ENCODE results near the gene RBP5. TPM values are rescaled to one million over a fixed set of nuclear protein-coding genes. Genes with fewer than 3 reads are reported as not detected.

RBP5 gene
- polyA plus RNA-seq, 1 experiment = 0.25 TPM

GRCh38 chr12:7075939-7076338, 52.8 kb downstream of the RBP5 start:
- Histone ChIP-seq H3K27me3 (ENCODE audit: control insufficient read depth, insufficient read depth, low read length) (no peaks in the 10 kb centered on the region), H3K27ac (ENCODE audit: low read depth, low read length) (peak overlapping the region; percentile 57), H3K9me3 (ENCODE audit: control insufficient read depth, insufficient read depth, low read length) (peaks cover 5% of the 10 kb centered on the region), H3K4me3 (ENCODE audit: low read depth, low read length) (no peak overlapping the region)
- TF ChIP-seq CTCF (IDR thresholded peaks at IDR 0.05; ENCODE audit: low read depth, low read length) = no peak
- ChIA-PET POLR2A (interaction anchor here (1.2 to 1.9 kb wide), 3 partner anchors 14 to 32 kb away, joined by 3 to 7 read pairs (median 7); partner anchors contain the start of gene C1S), CTCF (interaction anchor here (0.6 to 2.2 kb wide), 5 partner anchors 15 to 1469 kb away, joined by 3 to 6 read pairs (median 4); partner anchors contain the start of genes C1R, C1RL and C1S)
- DNase-seq (ENCODE audit: low read depth, low spot score) = peak; percentile 56

- H3K9me3 ChIP-seq (ENCODE audit: control insufficient read depth, insufficient read depth, low read length) = peaks cover 2% of the 10 kb centered on the region
- no peaks in the 10 kb centered on the region for H3K27me3 ChIP-seq (ENCODE audit: control insufficient read depth, insufficient read depth, low read length)
- TF ChIP-seq CTCF (IDR thresholded peaks at IDR 0.05; ENCODE audit: low read depth, low read length) = no peak
- ChIA-PET POLR2A (interaction anchor here (1.2 to 1.9 kb wide), 3 partner anchors 14 to 33 kb away, joined by 3 to 7 read pairs (median 7); partner anchors contain the start of gene C1S), CTCF (interaction anchor here (0.9 to 2.2 kb wide), 4 partner anchors 15 to 38 kb away, joined by 3 to 6 read pairs (median 5); partner anchors contain the start of genes C1R, C1RL and C1S)
- no peak for DNase-seq (ENCODE audit: low read depth, low spot score)
- peak overlapping the region; percentile 52 for H3K27ac ChIP-seq (ENCODE audit: low read depth, low read length)
- H3K4me3 ChIP-seq (ENCODE audit: low read depth, low read length) = no peak overlapping the region
Observed at GRCh38 chr12:7075518-7075917, 53.2 kb downstream of the RBP5 start.

- Histone ChIP-seq H3K9me3 (ENCODE audit: control insufficient read depth, insufficient read depth, low read length) (no peaks in the 10 kb centered on the region; the same call in 1 of the 2 replicates), H3K27ac (ENCODE audit: low read depth, low read length) (no peak overlapping the region), H3K4me3 (ENCODE audit: low read depth, low read length) (no peak overlapping the region), H3K27me3 (ENCODE audit: control insufficient read depth, insufficient read depth, low read length) (no peaks in the 10 kb centered on the region)
- no peak for DNase-seq (ENCODE audit: low read depth, low spot score)
- POLR2A ChIA-PET = no interaction called here
- CTCF ChIA-PET = no interaction called here
- no peak for TF ChIP-seq CTCF (IDR thresholded peaks at IDR 0.05; ENCODE audit: low read depth, low read length)
Observed at GRCh38 chr12:7073946-7074345, 54.7 kb downstream of the RBP5 start.

Small RNA genes within 50 kb of the gene (small RNA-seq; reads per million reads assigned to genes)
- not detected for gene RNU6-485P (ENCODE audit: insufficient read length, low read depth)

Other genes with a start within 250 kb of the RBP5 start
- 10.4 and 10.6 TPM in 2 replicates for gene LRRC23, start 224.1 kb downstream of the RBP5 start, polyA plus RNA-seq (2011; rRNA removed)
- 25.4 and 27.5 TPM in 2 replicates for gene ENO2, start 214.3 kb downstream of the RBP5 start, polyA plus RNA-seq (2011; rRNA removed)
- 11.2 and 21.4 TPM in 2 replicates for gene ATN1, start 200.9 kb downstream of the RBP5 start, polyA plus RNA-seq (2011; rRNA removed)
- not detected in 2 replicates for gene RNU7-1, start 185.1 kb downstream of the RBP5 start, polyA plus RNA-seq (2011; rRNA removed)
- 359 and 425 TPM in 2 replicates for gene C12orf57, start 184.9 kb downstream of the RBP5 start, polyA plus RNA-seq (2011; rRNA removed)
- 0.07 and 0.10 TPM in 2 replicates for gene PTPN6, start 177.5 kb downstream of the RBP5 start, polyA plus RNA-seq (2011; rRNA removed)
- gene PHB2, start 158.2 kb downstream of the RBP5 start, polyA plus RNA-seq (2011; rRNA removed) = 242 and 255 TPM in 2 replicates
- gene EMG1, start 158.0 kb downstream of the RBP5 start, polyA plus RNA-seq (2011; rRNA removed) = 46.1 and 47.8 TPM in 2 replicates
- 36.0 and 37.6 TPM in 2 replicates for gene LPCAT3, start 110.4 kb downstream of the RBP5 start, polyA plus RNA-seq (2011; rRNA removed)
- gene C1S, start 68.2 kb downstream of the RBP5 start, polyA plus RNA-seq (2011; rRNA removed) = 406 and 458 TPM in 2 replicates
- 617 and 795 TPM in 2 replicates for gene C1R, start 36.4 kb downstream of the RBP5 start, polyA plus RNA-seq (2011; rRNA removed)
- gene C1RL, start 19.7 kb downstream of the RBP5 start, polyA plus RNA-seq (2011; rRNA removed) = 45.3 and 58.7 TPM in 2 replicates
- gene CLSTN3, start 1.5 kb upstream of the RBP5 start, polyA plus RNA-seq (2011; rRNA removed) = 22.3 and 25.3 TPM in 2 replicates
- gene PEX5, start 60.8 kb upstream of the RBP5 start, polyA plus RNA-seq (2011; rRNA removed) = 13.8 and 15.5 TPM in 2 replicates
- gene ACSM4, start 175.2 kb upstream of the RBP5 start, polyA plus RNA-seq (2011; rRNA removed) = not detected in 2 replicates

Data from AG04450 (cell line).